HCT116 (cell line): Measurements from ENCODE around the gene POC1A.

ENCODE experiments used
- CBX3 ChIP-seq: IDR thresholded peaks from 2 replicates; pipeline ENCODE4 v1.6.1; 2012; ENCODE audit warnings: low read depth
- ELF1 ChIP-seq: IDR thresholded peaks from 2 replicates; pipeline ENCODE4 v1.6.1; 2012; ENCODE audit warnings: low read depth, borderline replicate concordance
- EZH2 ChIP-seq: fragments of 200-600 bp; sonication (generic); IDR thresholded peaks from 2 replicates; pipeline ENCODE4 v1.6.1; 2017; ENCODE audit warnings: antibody characterized with exemption, mixed run types
- EZH2phosphoT487 ChIP-seq: fragments of 200-600 bp; IDR thresholded peaks from 2 replicates; pipeline ENCODE4 v1.6.1; 2018; ENCODE audit warnings: antibody characterized with exemption, borderline replicate concordance
- POLR2A ChIP-seq: IDR thresholded peaks from 2 replicates; pipeline ENCODE4 v1.7.0; 2011; ENCODE audit warnings: borderline replicate concordance; ENCODE audit not compliant: insufficient read depth, insufficient read length; ENCODE audit errors: extremely low read depth
- POLR2AphosphoS5 ChIP-seq: IDR thresholded peaks from 2 replicates; pipeline ENCODE4 v1.6.1; 2011; ENCODE audit warnings: mild to moderate bottlenecking, low read depth, low read length, moderate library complexity
- SIN3A ChIP-seq: IDR thresholded peaks from 2 replicates; pipeline ENCODE4 v1.6.1; 2012; ENCODE audit warnings: low read depth
- ZFX ChIP-seq: fragments of 450-650 bp; IDR thresholded peaks from 2 replicates; pipeline ENCODE4 v1.6.1; 2017
- TF ChIP-seq, protein P1 (sequence below), 3 experiments: fragments of 200-600 bp in 1 of 3; sonication (generic) in 1 of 3; IDR thresholded peaks in 2 of 3; conservative IDR thresholded peaks in 1 of 3; 2 replicates each; pipeline ENCODE4 v1.5.1; 2012 to 2017; ENCODE audit warnings: low read depth in 2 of 3, low read length in 2 of 3, antibody characterized with exemption in 1 of 3, borderline replicate concordance in 1 of 3, control low read depth in 1 of 3, mild to moderate bottlenecking in 1 of 3, mixed read lengths in 1 of 3, mixed run types in 1 of 3, moderate library complexity in 1 of 3; ENCODE audit not compliant: insufficient read depth in 1 of 3
- TF ChIP-seq, protein P2 (sequence below): IDR thresholded peaks from 2 replicates; pipeline ENCODE4 v1.6.1; 2012; ENCODE audit warnings: low read depth

DNA sequence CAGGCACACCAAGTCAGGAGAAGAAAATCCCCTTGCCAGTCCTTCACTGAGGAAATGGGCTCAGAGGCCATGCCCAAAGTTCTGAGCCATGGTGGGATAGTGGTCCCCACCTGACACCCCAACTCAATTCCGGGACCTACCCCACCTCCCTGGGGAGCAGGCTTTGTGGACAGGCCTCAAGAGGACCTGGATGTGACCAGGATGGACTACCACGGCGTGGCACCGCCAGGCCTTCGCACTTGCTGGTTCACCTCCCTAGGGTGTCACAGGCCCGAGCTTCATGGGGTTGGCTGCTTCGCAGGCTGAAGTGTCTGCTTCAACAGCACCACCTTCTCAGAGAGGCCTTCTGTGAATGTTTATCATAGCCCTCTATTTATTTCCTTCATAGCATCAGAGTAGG is 31.7 kb downstream of the POC1A start:
- TF ChIP-seq ZFX = no peak
- no peak for TF ChIP-seq ELF1
- TF ChIP-seq POLR2AphosphoS5 = no peak
- TF ChIP-seq POLR2A = no peak
- no peak for TF ChIP-seq EZH2
- TF ChIP-seq, protein P1, sequence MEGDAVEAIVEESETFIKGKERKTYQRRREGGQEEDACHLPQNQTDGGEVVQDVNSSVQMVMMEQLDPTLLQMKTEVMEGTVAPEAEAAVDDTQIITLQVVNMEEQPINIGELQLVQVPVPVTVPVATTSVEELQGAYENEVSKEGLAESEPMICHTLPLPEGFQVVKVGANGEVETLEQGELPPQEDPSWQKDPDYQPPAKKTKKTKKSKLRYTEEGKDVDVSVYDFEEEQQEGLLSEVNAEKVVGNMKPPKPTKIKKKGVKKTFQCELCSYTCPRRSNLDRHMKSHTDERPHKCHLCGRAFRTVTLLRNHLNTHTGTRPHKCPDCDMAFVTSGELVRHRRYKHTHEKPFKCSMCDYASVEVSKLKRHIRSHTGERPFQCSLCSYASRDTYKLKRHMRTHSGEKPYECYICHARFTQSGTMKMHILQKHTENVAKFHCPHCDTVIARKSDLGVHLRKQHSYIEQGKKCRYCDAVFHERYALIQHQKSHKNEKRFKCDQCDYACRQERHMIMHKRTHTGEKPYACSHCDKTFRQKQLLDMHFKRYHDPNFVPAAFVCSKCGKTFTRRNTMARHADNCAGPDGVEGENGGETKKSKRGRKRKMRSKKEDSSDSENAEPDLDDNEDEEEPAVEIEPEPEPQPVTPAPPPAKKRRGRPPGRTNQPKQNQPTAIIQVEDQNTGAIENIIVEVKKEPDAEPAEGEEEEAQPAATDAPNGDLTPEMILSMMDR (IDR thresholded peaks at IDR 0.05 in 2 of 3, conservative IDR thresholded peaks at IDR 0.05 in 1 of 3; ENCODE audit: borderline replicate concordance in 1 of 3, insufficient read depth in 1 of 3, low read depth in 2 of 3, low read length in 2 of 3) = no peak
- no peak for TF ChIP-seq SIN3A
- TF ChIP-seq CBX3 = no peak
- TF ChIP-seq EZH2phosphoT487 = no peak
- TF ChIP-seq, protein P2, sequence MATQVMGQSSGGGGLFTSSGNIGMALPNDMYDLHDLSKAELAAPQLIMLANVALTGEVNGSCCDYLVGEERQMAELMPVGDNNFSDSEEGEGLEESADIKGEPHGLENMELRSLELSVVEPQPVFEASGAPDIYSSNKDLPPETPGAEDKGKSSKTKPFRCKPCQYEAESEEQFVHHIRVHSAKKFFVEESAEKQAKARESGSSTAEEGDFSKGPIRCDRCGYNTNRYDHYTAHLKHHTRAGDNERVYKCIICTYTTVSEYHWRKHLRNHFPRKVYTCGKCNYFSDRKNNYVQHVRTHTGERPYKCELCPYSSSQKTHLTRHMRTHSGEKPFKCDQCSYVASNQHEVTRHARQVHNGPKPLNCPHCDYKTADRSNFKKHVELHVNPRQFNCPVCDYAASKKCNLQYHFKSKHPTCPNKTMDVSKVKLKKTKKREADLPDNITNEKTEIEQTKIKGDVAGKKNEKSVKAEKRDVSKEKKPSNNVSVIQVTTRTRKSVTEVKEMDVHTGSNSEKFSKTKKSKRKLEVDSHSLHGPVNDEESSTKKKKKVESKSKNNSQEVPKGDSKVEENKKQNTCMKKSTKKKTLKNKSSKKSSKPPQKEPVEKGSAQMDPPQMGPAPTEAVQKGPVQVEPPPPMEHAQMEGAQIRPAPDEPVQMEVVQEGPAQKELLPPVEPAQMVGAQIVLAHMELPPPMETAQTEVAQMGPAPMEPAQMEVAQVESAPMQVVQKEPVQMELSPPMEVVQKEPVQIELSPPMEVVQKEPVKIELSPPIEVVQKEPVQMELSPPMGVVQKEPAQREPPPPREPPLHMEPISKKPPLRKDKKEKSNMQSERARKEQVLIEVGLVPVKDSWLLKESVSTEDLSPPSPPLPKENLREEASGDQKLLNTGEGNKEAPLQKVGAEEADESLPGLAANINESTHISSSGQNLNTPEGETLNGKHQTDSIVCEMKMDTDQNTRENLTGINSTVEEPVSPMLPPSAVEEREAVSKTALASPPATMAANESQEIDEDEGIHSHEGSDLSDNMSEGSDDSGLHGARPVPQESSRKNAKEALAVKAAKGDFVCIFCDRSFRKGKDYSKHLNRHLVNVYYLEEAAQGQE = no peak
